GM12878 (cell line): ENCODE measurements around the gene SMPD3. TPM values are rescaled to one million over a fixed set of nuclear protein-coding genes. Genes with fewer than 3 reads are reported as not detected.

Source experiments
- ATAC-seq: fragments of 200-7000 bp; cut with Tn5 transposase; 3 replicates; pipeline ENCODE4 v1.9.1; 2020; ENCODE audit warnings: mild to moderate bottlenecking, moderate library complexity
- BruUV-seq: library from RNA; stranded (reverse); fragments of 400-500 nt; replicated peaks from 2 replicates; lab custom pipeline; 2021; lab: Mats Ljungman, UMichigan
- CTCF ChIA-PET: fragments of 300-600 bp; sonication (Branson Sonifier 250); formaldehyde crosslinking; extraction: SDS; loops from one replicate; lab custom pipeline; 2021; ENCODE audit warnings: inconsistent platforms; lab: Yijun Ruan, JAX
- POLR2A ChIA-PET: fragments of 350-600 bp; formaldehyde crosslinking; extraction: SDS; loops from one replicate; lab custom pipeline; 2021; ENCODE audit warnings: inconsistent platforms; lab: Charles Lee
- RAD21 ChIA-PET: fragments of 300-600 bp; sonication (Branson Sonifier 250); formaldehyde crosslinking; loops from one replicate; lab custom pipeline; 2023; ENCODE audit warnings: antibody characterized with exemption; ENCODE audit not compliant: unreplicated experiment; lab: Charles Lee
- SMC1A ChIA-PET: fragments of 300-600 bp; sonication (Branson Sonifier 250); formaldehyde crosslinking; loops from one replicate; lab custom pipeline; 2023; ENCODE audit not compliant: unreplicated experiment, uncharacterized antibody; lab: Charles Lee
- DNase-seq: peaks from one replicate; pipeline ENCODE4 v3.0.0-alpha.2; 2011; ENCODE audit warnings: low read depth, low spot score
- FAIRE-seq: peaks from 3 replicates; lab custom pipeline; 2011; peaks lifted over from hg19 to GRCh38; lab: Jason Lieb, UNC
- H2AFZ ChIP-seq: 2 replicates; pipeline ENCODE4 v1.6.0; 2011; ENCODE audit warnings: low read depth, low read length, control low read depth; ENCODE audit not compliant: control insufficient read depth
- H3K27ac ChIP-seq: 2 replicates; pipeline ENCODE4 v1.5.1; 2011; ENCODE audit warnings: control low read depth; ENCODE audit not compliant: control insufficient read depth, insufficient read depth
- H3K27me3 ChIP-seq, 2 experiments: replicated peaks in 1 of 2; 2 replicates each; pipeline versions ENCODE4 v1.6.0 to v1.6.1; 2011; ENCODE audit warnings: low read length in 1 of 2; ENCODE audit not compliant: control insufficient read depth in 2 of 2, insufficient read depth in 2 of 2
- H3K36me3 ChIP-seq, 2 experiments: 2 replicates each; pipeline ENCODE4 v1.5.1; 2011; ENCODE audit warnings: low read length in 1 of 2; ENCODE audit not compliant: control insufficient read depth in 2 of 2, insufficient read depth in 2 of 2
- H3K4me1 ChIP-seq: 2 replicates; pipeline ENCODE4 v1.6.1; 2011; ENCODE audit warnings: mild to moderate bottlenecking, low read length, moderate library complexity, mixed read lengths; ENCODE audit not compliant: control insufficient read depth, insufficient read depth
- H3K4me2 ChIP-seq: 2 replicates; pipeline ENCODE4 v1.6.0; 2011; ENCODE audit warnings: control low read depth; ENCODE audit not compliant: control insufficient read depth, insufficient read depth
- H3K4me3 ChIP-seq: fragments of 200-600 bp; sonication (generic); 2 replicates; pipeline ENCODE4 v1.5.1; 2016
- H3K79me2 ChIP-seq: 2 replicates; pipeline ENCODE4 v1.6.0; 2011; ENCODE audit warnings: low read length; ENCODE audit not compliant: control insufficient read depth, insufficient read depth
- H3K9ac ChIP-seq: 2 replicates; pipeline ENCODE4 v1.8.0; 2011; ENCODE audit warnings: low read length, control low read depth, mixed read lengths; ENCODE audit not compliant: control insufficient read depth, insufficient read depth
- H3K9me3 ChIP-seq: replicated peaks from 3 replicates; pipeline ENCODE4 v1.5.1; 2011; ENCODE audit warnings: mild to moderate bottlenecking, low read length; ENCODE audit not compliant: control insufficient read depth, insufficient read depth
- H4K20me1 ChIP-seq: 2 replicates; pipeline ENCODE4 v1.6.0; 2011; ENCODE audit not compliant: control insufficient read depth, insufficient read depth
- BCLAF1 ChIP-seq: fragments of 450-650 bp; IDR thresholded peaks from 2 replicates; pipeline ENCODE4 v1.6.1; 2017; ENCODE audit warnings: antibody characterized with exemption, mild to moderate bottlenecking, moderate library complexity
- YBX1 ChIP-seq: fragments of 450-650 bp; IDR thresholded peaks from 2 replicates; pipeline ENCODE4 v1.6.1; 2016; ENCODE audit warnings: antibody characterized with exemption
- WGBS: methylation state at CpG from one replicate; pipeline ENCODE4 v1.1.6; 2016; ENCODE audit warnings: low lambda C conversion rate; ENCODE audit not compliant: insufficient replicate concordance, insufficient coverage; ENCODE audit errors: missing lambda C conversion rate; 5-methylcytosine and 5-hydroxymethylcytosine counted together
- in situ Hi-C: fragments of 300-500 bp; cut with MboI; formaldehyde crosslinking; loops from 9 replicates; pipeline ENCODE4 v1.14.3; 2018; ENCODE audit warnings: mixed read lengths
- intact Hi-C: fragments of 100-400 bp; cut with micrococcal nuclease; formaldehyde crosslinking; loops from one replicate; pipeline ENCODE4 v1.14.2; 2022; ENCODE audit not compliant: unreplicated experiment
- polyA plus RNA-seq, 11 experiments: library from polyadenylated mRNA; depleted of rRNA in 4 of 11; unstranded in 6 of 11; stranded (reverse) in 5 of 11; fragments of >200 nt; fragmentation: Nextera tagmentation in 4 of 11; fragmentation: Illumina TruSeq in 1 of 11; extraction: Ambion mirVana in 4 of 11; extraction: Trizol in 1 of 11; gene quantifications; 1 replicate in 1 of 11; 2 replicates in 10 of 11; pipeline versions ENCODE4 v1.2.1 to v1.2.3, GENCODE V29; 2011 to 2016; ENCODE audit warnings: inconsistent platforms in 2 of 11, missing spikeins in 2 of 11, low read depth in 1 of 11
- total RNA-seq, 4 experiments: library from RNA; depleted of rRNA in 3 of 4; stranded (reverse); fragments of >200 nt in 3 of 4; fragmentation: Illumina TruSeq in 1 of 4; extraction: Trizol in 1 of 4; gene quantifications; 2 replicates each; pipeline versions ENCODE4 v1.2.1 to v1.2.3, GENCODE V29; 2013 to 2021

SMPD3 gene
- total and polyA plus RNA-seq, 10 of the 15 experiments (the other 5 are each of a cell fraction or from before 2014, with no cell fraction given), result 0.04 to 2.0 (median 1.2) TPM

- Histone ChIP-seq H3K4me1 (no peaks in the 10 kb centered on the region), H3K27me3 (0 out of 4 replicates have a peak, but pooled peaks cover 0 to 2% of the 10 kb centered on the region in 2 experiments), H3K4me2 (0 out of 2 replicates have a peak overlapping the region, but pooled peaks have one; percentile 30), H3K27ac (no peak overlapping the region), H3K4me3 (no peak overlapping the region), H4K20me1 (no peaks in the 10 kb centered on the region), H3K36me3 (no peaks in the 10 kb centered on the region), H2AFZ (no peak overlapping the region), H3K9me3 (no peaks in the 10 kb centered on the region), H3K9ac (no peak overlapping the region), H3K79me2 (no peaks in the 10 kb centered on the region)
- POLR2A ChIA-PET, result no interaction called here
- SMC1A ChIA-PET, result interaction anchor here (0.9 kb wide), 1 partner anchor 24 kb away, joined by 3 read pairs; no protein-coding TSS in a partner anchor
- CTCF ChIA-PET, result interaction anchor here (1.4 to 7.3 kb wide), 3 partner anchors 63 to 74 kb away, joined by 4 to 82 read pairs (median 4); no protein-coding TSS in a partner anchor
- in situ Hi-C loops, result loop anchor here (5.0 kb wide), 1 partner anchor 65 kb away; no protein-coding TSS in a partner anchor
- no peak for TF ChIP-seq YBX1
- TF ChIP-seq BCLAF1, result no peak
- DNase-seq, result no peak
- FAIRE-seq, result no peak
- WGBS, result 60% methylated on average over 55 of the region's 73 CpGs
- BruUV-seq, result no TSS peak
- RAD21 ChIA-PET, result interaction anchor here (1.2 to 1.3 kb wide), 2 partner anchors 8 to 63 kb away, joined by 3 read pairs; no protein-coding TSS in a partner anchor
- intact Hi-C loops, result loop anchor here (5.0 kb wide), 1 partner anchor 80 kb away; no protein-coding TSS in a partner anchor
- ATAC-seq, result no peak
Measured at GRCh38 chr16:68446681-68447652, 1.3 kb downstream of the SMPD3 start.
